ENCODE measurements around the gene TBC1D10A.

Gene TBC1D10A

DNA sequence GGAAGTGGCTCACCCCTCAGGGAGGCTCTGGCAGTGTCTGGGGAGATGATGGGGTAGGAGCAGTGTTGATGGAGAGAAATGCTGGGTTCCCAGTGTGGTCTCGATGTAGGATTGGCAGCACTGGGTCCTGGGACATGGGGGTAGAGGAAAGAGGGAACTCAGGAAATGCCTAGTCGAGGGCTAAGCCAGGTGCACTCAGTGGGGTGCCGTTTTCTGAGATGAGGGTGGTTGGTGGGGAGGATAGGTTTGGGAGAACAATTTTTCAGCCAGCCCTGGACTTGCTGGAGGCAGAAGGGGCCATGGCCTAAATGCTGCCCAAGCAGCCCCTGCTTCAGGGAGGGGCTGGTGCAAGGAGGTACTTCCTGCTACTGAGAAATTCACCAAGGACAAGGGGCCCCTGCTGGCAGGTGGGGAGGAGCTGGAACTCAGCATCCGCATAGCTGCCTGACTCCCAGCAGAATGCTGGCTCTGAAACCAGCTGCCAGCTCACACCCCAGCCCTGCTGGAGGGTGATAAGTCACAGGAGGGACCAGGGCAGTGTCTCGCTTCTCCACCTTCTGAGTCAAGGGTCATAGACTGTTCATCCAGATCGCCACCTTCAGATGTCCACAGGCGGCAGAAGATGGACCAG, 36.0 kb upstream of the TBC1D10A start:
- Histone ChIP-seq H3K36me3 (ENCODE audit: control insufficient read depth, insufficient read depth, low read length) (peaks cover 7% of the 10 kb centered on the region), H3K9me3 (ENCODE audit: control insufficient read depth, low read length) (no peaks in the 10 kb centered on the region), H3K4me1 (ENCODE audit: control insufficient read depth, insufficient read depth, low read length, poor library complexity, severe bottlenecking) (peaks cover 2% of the 10 kb centered on the region), H3K27ac (ENCODE audit: low read depth, low read length, severe bottlenecking) (no peak overlapping the region), H3K4me3 (ENCODE audit: extremely low read depth, insufficient read depth, low read length, poor library complexity, severe bottlenecking) (no peak overlapping the region)
- 60 to 66% methylated on average over 4 to 7 of the region's 7 CpGs for WGBS, 2 experiments (ENCODE audit: insufficient coverage in 2 of 2)

- no peak overlapping the region for H3K27ac ChIP-seq (ENCODE audit: low read depth, low read length, severe bottlenecking)
- peaks cover 5% of the 10 kb centered on the region for H3K4me1 ChIP-seq (ENCODE audit: control insufficient read depth, insufficient read depth, low read length, poor library complexity, severe bottlenecking)
- H3K36me3 ChIP-seq (ENCODE audit: control insufficient read depth, insufficient read depth, low read length), result peaks cover 7% of the 10 kb centered on the region
- no peak overlapping the region for H3K4me3 ChIP-seq (ENCODE audit: extremely low read depth, insufficient read depth, low read length, poor library complexity, severe bottlenecking)
- no peaks in the 10 kb centered on the region for H3K9me3 ChIP-seq (ENCODE audit: control insufficient read depth, low read length)
- 85 to 89% methylated on average over 8 to 9 of the region's 10 CpGs for WGBS, 2 experiments (ENCODE audit: insufficient coverage in 2 of 2)
These were observed 35.3 kb upstream of the TBC1D10A start for GRCh38 chr22:30361916-30362650.

- Histone ChIP-seq H3K4me1 (ENCODE audit: control insufficient read depth, insufficient read depth, low read length, poor library complexity, severe bottlenecking) (peaks cover 9% of the 10 kb centered on the region), H3K4me3 (ENCODE audit: extremely low read depth, insufficient read depth, low read length, poor library complexity, severe bottlenecking) (no peak overlapping the region), H3K27ac (ENCODE audit: low read depth, low read length, severe bottlenecking) (no peak overlapping the region), H3K9me3 (ENCODE audit: control insufficient read depth, low read length) (no peaks in the 10 kb centered on the region), H3K36me3 (ENCODE audit: control insufficient read depth, insufficient read depth, low read length) (peaks cover 6% of the 10 kb centered on the region)
- 89 to 90% methylated on average over 5 to 6 of the region's 6 CpGs for WGBS, 2 experiments (ENCODE audit: insufficient coverage in 2 of 2)
These were observed 31.8 kb upstream of the TBC1D10A start for GRCh38 chr22:30358541-30358940.

DNA sequence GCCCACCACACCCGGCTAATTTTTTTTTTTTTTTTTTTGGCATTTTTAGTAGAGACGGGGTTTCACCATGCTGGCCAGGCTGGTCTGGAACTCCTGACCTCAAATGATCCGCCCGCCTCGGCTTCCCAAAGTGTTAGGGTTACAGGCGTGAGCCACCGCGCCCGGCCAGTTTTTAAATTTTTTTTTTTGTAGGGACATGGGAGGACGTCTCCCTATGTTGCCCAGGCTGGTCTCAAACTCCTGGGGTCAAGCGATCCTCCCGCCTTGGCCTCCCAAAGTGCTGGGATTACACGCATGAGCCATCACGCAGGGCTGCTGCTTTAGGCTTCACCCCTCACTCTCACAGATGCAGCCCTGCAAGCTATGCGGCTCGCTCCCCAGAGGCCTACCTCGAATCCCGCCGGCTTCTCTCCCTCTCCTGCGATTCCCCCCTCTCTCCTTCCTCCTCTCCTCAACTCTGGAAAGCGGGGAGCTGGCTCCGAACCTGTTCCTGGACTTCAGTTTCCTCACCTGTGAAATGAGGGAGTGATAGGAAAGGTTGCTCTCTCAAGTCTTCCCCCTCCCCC, 31.0 kb upstream of the TBC1D10A start:
- Histone ChIP-seq H3K4me1 (ENCODE audit: control insufficient read depth, insufficient read depth, low read length, poor library complexity, severe bottlenecking) (peaks cover 9% of the 10 kb centered on the region), H3K4me3 (ENCODE audit: extremely low read depth, insufficient read depth, low read length, poor library complexity, severe bottlenecking) (peak overlapping the region; percentile 70), H3K36me3 (ENCODE audit: control insufficient read depth, insufficient read depth, low read length) (peaks cover 12% of the 10 kb centered on the region), H3K9me3 (ENCODE audit: control insufficient read depth, low read length) (no peaks in the 10 kb centered on the region), H3K27ac (ENCODE audit: low read depth, low read length, severe bottlenecking) (no peak overlapping the region)
- WGBS, 2 experiments (ENCODE audit: insufficient coverage in 2 of 2), result 61 to 69% methylated on average over 16 to 17 of the region's 22 CpGs

GRCh38 chr22:30357236-30357570, 30.5 kb upstream of the TBC1D10A start:
- WGBS, 2 experiments (ENCODE audit: insufficient coverage in 2 of 2), result 0 to 4% methylated on average over 9 of the region's 9 CpGs
- H3K4me1 ChIP-seq (ENCODE audit: control insufficient read depth, insufficient read depth, low read length, poor library complexity, severe bottlenecking), result peaks cover 9% of the 10 kb centered on the region
- H3K4me3 ChIP-seq (ENCODE audit: extremely low read depth, insufficient read depth, low read length, poor library complexity, severe bottlenecking), result peak overlapping the region; percentile 70
- H3K36me3 ChIP-seq (ENCODE audit: control insufficient read depth, insufficient read depth, low read length), result peaks cover 18% of the 10 kb centered on the region
- H3K27ac ChIP-seq (ENCODE audit: low read depth, low read length, severe bottlenecking), result peak overlapping the region; percentile 97
- no peaks in the 10 kb centered on the region for H3K9me3 ChIP-seq (ENCODE audit: control insufficient read depth, low read length)

DNA sequence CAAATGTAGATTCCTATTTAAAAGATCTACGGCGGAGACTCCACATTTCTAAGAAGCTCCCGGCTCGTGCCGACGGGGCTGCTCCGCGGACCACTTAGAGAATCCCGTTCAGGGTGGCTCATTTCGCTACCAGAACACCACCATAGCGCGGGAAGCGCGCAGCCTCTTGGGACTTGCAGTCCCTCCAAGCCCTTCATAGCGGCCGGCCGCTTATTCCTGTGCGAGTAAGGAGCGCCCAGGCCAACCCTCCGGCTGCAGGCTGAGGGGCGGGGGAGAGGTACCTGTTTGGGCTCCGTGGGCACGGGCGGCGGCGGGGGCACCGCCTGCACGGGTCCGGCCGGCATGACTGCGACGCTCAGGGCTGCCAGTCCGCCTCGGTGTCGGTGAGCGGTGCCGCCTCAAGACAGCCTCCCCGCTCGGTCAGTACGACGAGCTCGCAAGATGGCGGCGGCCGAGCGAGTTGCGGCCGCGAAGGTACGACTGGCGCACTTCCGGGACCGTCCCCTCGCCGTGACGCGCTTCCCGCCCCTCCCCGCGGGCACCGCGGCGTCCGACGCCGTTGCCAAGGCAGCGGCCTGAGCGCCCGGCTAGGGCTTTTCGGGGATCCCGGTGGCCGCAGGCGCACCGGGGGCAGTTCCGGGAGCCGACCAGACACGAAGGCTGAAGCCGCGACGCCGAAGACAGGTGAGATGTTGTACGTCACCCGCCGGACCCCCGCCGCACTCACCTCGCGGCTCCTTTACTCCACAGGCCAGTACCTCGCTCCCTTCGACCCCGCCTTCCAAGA, 29.9 kb upstream of the TBC1D10A start, which contains the start of the genes CCDC157 and SF3A1:
Gene CCDC157, plus strand, starts transcription at position 559 of the 787 bp plus-strand sequence. CDS start 8,994 bp downstream, outside the sequence.
Gene SF3A1, minus strand, starts transcription at position 446 of the 787 bp plus-strand sequence. Its CDS starts 102 bp downstream, at position 344.
- 0 to 1% methylated on average over 76 to 87 of the region's 91 CpGs for WGBS, 2 experiments (ENCODE audit: insufficient coverage in 2 of 2)
- H3K9me3 ChIP-seq (ENCODE audit: control insufficient read depth, low read length), result no peaks in the 10 kb centered on the region
- peaks cover 9% of the 10 kb centered on the region for H3K4me1 ChIP-seq (ENCODE audit: control insufficient read depth, insufficient read depth, low read length, poor library complexity, severe bottlenecking)
- peak within 1 kb of the TSS; percentile 97 for H3K27ac ChIP-seq (ENCODE audit: low read depth, low read length, severe bottlenecking)
- H3K36me3 ChIP-seq (ENCODE audit: control insufficient read depth, insufficient read depth, low read length), result peaks cover 23% of the 10 kb centered on the region
- peak within 1 kb of the TSS; percentile 70 for H3K4me3 ChIP-seq (ENCODE audit: extremely low read depth, insufficient read depth, low read length, poor library complexity, severe bottlenecking)

DNA sequence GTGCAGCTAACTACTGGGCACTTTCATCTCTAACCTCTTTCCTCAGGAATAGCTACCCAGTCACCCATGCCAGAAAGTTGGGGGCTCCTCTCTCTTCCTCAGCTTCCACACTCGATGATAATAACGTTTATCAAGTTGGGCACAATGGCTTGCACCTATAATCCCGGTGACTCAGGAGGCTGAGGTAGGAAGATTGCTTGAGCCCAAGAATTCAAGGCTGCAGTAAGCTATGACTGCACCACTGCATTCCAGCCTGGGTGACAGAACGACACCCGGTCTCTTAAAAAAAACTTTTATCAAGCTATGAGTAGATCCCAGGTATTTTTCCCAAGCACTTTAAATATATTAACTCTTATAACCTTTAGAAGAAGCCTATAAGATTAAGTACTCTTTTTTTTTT, 27.9 kb upstream of the TBC1D10A start:
- 93% methylated on average over 3 of the region's 5 CpGs; no CpG with 5 or more reads in 1 of the 2 experiments for WGBS, 2 experiments (ENCODE audit: insufficient coverage in 2 of 2)
- Histone ChIP-seq H3K4me1 (ENCODE audit: control insufficient read depth, insufficient read depth, low read length, poor library complexity, severe bottlenecking) (peaks cover 9% of the 10 kb centered on the region), H3K27ac (ENCODE audit: low read depth, low read length, severe bottlenecking) (no peak overlapping the region), H3K4me3 (ENCODE audit: extremely low read depth, insufficient read depth, low read length, poor library complexity, severe bottlenecking) (no peak overlapping the region), H3K9me3 (ENCODE audit: control insufficient read depth, low read length) (no peaks in the 10 kb centered on the region), H3K36me3 (ENCODE audit: control insufficient read depth, insufficient read depth, low read length) (peaks cover 43% of the 10 kb centered on the region)

GRCh38 chr22:30351226-30351625, 24.5 kb upstream of the TBC1D10A start:
- Histone ChIP-seq H3K4me3 (ENCODE audit: extremely low read depth, insufficient read depth, low read length, poor library complexity, severe bottlenecking) (no peak overlapping the region), H3K9me3 (ENCODE audit: control insufficient read depth, low read length) (no peaks in the 10 kb centered on the region), H3K4me1 (ENCODE audit: control insufficient read depth, insufficient read depth, low read length, poor library complexity, severe bottlenecking) (peaks cover 4% of the 10 kb centered on the region), H3K36me3 (ENCODE audit: control insufficient read depth, insufficient read depth, low read length) (peaks cover 76% of the 10 kb centered on the region), H3K27ac (ENCODE audit: low read depth, low read length, severe bottlenecking) (no peak overlapping the region)
- 92 to 98% methylated on average over 3 of the region's 3 CpGs for WGBS, 2 experiments (ENCODE audit: insufficient coverage in 2 of 2)

- Histone ChIP-seq H3K4me1 (ENCODE audit: control insufficient read depth, insufficient read depth, low read length, poor library complexity, severe bottlenecking) (no peaks in the 10 kb centered on the region), H3K36me3 (ENCODE audit: control insufficient read depth, insufficient read depth, low read length) (peaks cover 96% of the 10 kb centered on the region), H3K27ac (ENCODE audit: low read depth, low read length, severe bottlenecking) (no peak overlapping the region)
These were observed 22.1 kb upstream of the TBC1D10A start for GRCh38 chr22:30348809-30349208.

DNA sequence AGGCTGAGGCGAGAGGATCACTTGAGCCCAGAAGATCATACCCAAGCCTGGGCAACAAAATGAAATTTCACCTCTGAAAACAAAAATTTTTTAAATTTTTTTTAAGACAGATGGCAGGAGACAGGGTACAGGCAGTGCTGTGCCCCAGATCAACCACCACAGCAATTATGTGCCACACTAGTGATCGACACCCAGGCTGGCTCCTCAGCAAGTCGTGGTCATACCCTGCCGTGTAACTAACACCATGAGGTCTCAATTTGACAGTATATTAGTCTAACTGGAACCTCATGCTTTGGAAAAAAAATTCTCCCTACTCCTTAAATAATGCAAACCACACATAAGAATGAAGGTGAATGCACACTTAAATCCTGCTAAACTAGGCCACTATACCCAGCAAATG, 21.7 kb upstream of the TBC1D10A start:
- no peak overlapping the region for H3K27ac ChIP-seq (ENCODE audit: low read depth, low read length, severe bottlenecking)
- 98 to 100% methylated on average over 3 to 4 of the region's 4 CpGs for WGBS, 2 experiments (ENCODE audit: insufficient coverage in 2 of 2)
- peaks cover 96% of the 10 kb centered on the region for H3K36me3 ChIP-seq (ENCODE audit: control insufficient read depth, insufficient read depth, low read length)
- H3K4me1 ChIP-seq (ENCODE audit: control insufficient read depth, insufficient read depth, low read length, poor library complexity, severe bottlenecking), result no peaks in the 10 kb centered on the region
- H3K4me3 ChIP-seq (ENCODE audit: extremely low read depth, insufficient read depth, low read length, poor library complexity, severe bottlenecking), result no peak overlapping the region
- H3K9me3 ChIP-seq (ENCODE audit: control insufficient read depth, low read length), result no peaks in the 10 kb centered on the region

More at GRCh38 chr22:30348809-30349208, 22.1 kb upstream of the TBC1D10A start:
- H3K9me3 ChIP-seq (ENCODE audit: control insufficient read depth, low read length), result no peaks in the 10 kb centered on the region
- 96 to 100% methylated on average over 4 of the region's 4 CpGs for WGBS, 2 experiments (ENCODE audit: insufficient coverage in 2 of 2)
- H3K4me3 ChIP-seq (ENCODE audit: extremely low read depth, insufficient read depth, low read length, poor library complexity, severe bottlenecking), result no peak overlapping the region

All from mesodermal cell (in vitro differentiated cells).